ENCODE results near the gene KCNS1. TPM values are rescaled to one million over a fixed set of nuclear protein-coding genes. Genes with fewer than 3 reads are reported as not detected.
A peak's percentile ranks its signal among the peaks of the same experiment; 100 is the strongest.

The KCNS1 gene
- total RNA-seq, 1 experiment from 2014 or later = 1.2 TPM

GRCh38 chr20:45042978-45043377, 57.9 kb downstream of the KCNS1 start:
- DNase-seq (ENCODE audit: low spot score) = no peak
- H3K27me3 Mint-ChIP-seq (ENCODE audit: low read depth) = no peaks in the 10 kb centered on the region
- H3K4me3 Mint-ChIP-seq = no peak overlapping the region
- peaks cover 27% of the 10 kb centered on the region for H3K36me3 Mint-ChIP-seq
- TF ChIP-seq ZNF263 (CRISPR knock-in tag; IDR thresholded peaks at IDR 0.05; ENCODE audit: low read depth) = no peak
- TF ChIP-seq TEAD1 (CRISPR knock-in tag; IDR thresholded peaks at IDR 0.05) = no peak
- no peak for TF ChIP-seq EMX1 (CRISPR knock-in tag; IDR thresholded peaks at IDR 0.05)
- no peak for TF ChIP-seq ZNF219 (CRISPR knock-in tag; IDR thresholded peaks at IDR 0.05; ENCODE audit: borderline replicate concordance)
- no peak for TF ChIP-seq ZNF396 (CRISPR knock-in tag; IDR thresholded peaks at IDR 0.05; ENCODE audit: borderline replicate concordance)
- no peak for TF ChIP-seq ZBTB43 (CRISPR knock-in tag; IDR thresholded peaks at IDR 0.05)
- no peak for TF ChIP-seq FOXK1 (CRISPR knock-in tag; IDR thresholded peaks at IDR 0.05)
- TF ChIP-seq, protein P1, sequence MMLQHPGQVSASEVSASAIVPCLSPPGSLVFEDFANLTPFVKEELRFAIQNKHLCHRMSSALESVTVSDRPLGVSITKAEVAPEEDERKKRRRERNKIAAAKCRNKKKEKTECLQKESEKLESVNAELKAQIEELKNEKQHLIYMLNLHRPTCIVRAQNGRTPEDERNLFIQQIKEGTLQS (CRISPR knock-in tag; conservative IDR thresholded peaks at IDR 0.05) = no peak
- TF ChIP-seq ZNF512 (CRISPR knock-in tag; IDR thresholded peaks at IDR 0.05; ENCODE audit: borderline replicate concordance) = no peak
- no peak for TF ChIP-seq E2F1 (CRISPR knock-in tag; IDR thresholded peaks at IDR 0.05)
- H3K27ac Mint-ChIP-seq = peak overlapping the region; percentile 82
- POLR2A ChIA-PET = no interaction called here
- ATAC-seq = no peak
- H3K4me1 Mint-ChIP-seq = peaks cover 51% of the 10 kb centered on the region
- CTCF ChIA-PET = interaction anchor here (1.0 to 3.5 kb wide), 8 partner anchors 17 to 187 kb away, joined by 3 to 103 read pairs (median 6); no protein-coding TSS in a partner anchor
- H3K9me3 Mint-ChIP-seq = peaks cover 20% of the 10 kb centered on the region

Other genes with a start within 250 kb of the KCNS1 start
- gene YWHAB, start 215.4 kb downstream of the KCNS1 start, total RNA-seq (2021) = 177 to 216 TPM (median 183 TPM) in 3 replicates
- gene PABPC1L, start 191.1 kb downstream of the KCNS1 start, total RNA-seq (2021) = 88.3 to 98.2 TPM (median 90.7 TPM) in 3 replicates
- 35.9 to 37.7 TPM (median 36.7 TPM) in 3 replicates for gene TOMM34, start 140.7 kb downstream of the KCNS1 start, total RNA-seq (2021)
- gene STK4, start 134.6 kb downstream of the KCNS1 start, total RNA-seq (2021) = 36.0 to 41.2 TPM (median 37.9 TPM) in 3 replicates
- not detected in 3 replicates for gene WFDC5, start 14.0 kb upstream of the KCNS1 start, total RNA-seq (2021)
- not detected in 3 replicates for gene WFDC12, start 23.3 kb upstream of the KCNS1 start, total RNA-seq (2021)
- gene PI3, start 73.8 kb upstream of the KCNS1 start, total RNA-seq (2021) = not detected in 3 replicates
- 2.0 to 2.9 TPM (median 2.1 TPM) in 3 replicates for gene SEMG1, start 105.9 kb upstream of the KCNS1 start, total RNA-seq (2021)
- not detected in 3 replicates for gene SEMG2, start 120.2 kb upstream of the KCNS1 start, total RNA-seq (2021)
- 0.60 to 0.78 TPM (median 0.74 TPM) in 3 replicates for gene SLPI, start 153.4 kb upstream of the KCNS1 start, total RNA-seq (2021)
- 0.78 to 0.85 TPM (median 0.80 TPM) in 3 replicates for gene RBPJL, start 205.7 kb upstream of the KCNS1 start, total RNA-seq (2021)
- gene MATN4, start 207.2 kb upstream of the KCNS1 start, total RNA-seq (2021) = 1.9 to 2.5 TPM (median 2.2 TPM) in 3 replicates
- gene SDC4, start 247.3 kb upstream of the KCNS1 start, total RNA-seq (2021) = 64.0 to 69.6 TPM (median 69.5 TPM) in 3 replicates

All from WTC11 (cell line).